ENCODE results near the gene STPG3.
"Not testable (repeated sequence)": the region's sequence is repeated elsewhere in the genome, so short reads cannot be mapped to it uniquely, and the experiment has no call there.

STPG3 gene

GRCh38 chr9:137244486-137245449 is 6.3 kb upstream of the STPG3 start:
- H3K4me3 ChIP-seq (ENCODE audit: low read depth, low read length), result no peak overlapping the region

- no peak overlapping the region for H3K4me3 ChIP-seq (ENCODE audit: low read depth, low read length)
Measured at GRCh38 chr9:137245450-137246421, 5.3 kb upstream of the STPG3 start.

- H3K4me3 ChIP-seq (ENCODE audit: low read depth, low read length), result no peak overlapping the region
Measured at GRCh38 chr9:137247135-137247915, 3.8 kb upstream of the STPG3 start.

DNA sequence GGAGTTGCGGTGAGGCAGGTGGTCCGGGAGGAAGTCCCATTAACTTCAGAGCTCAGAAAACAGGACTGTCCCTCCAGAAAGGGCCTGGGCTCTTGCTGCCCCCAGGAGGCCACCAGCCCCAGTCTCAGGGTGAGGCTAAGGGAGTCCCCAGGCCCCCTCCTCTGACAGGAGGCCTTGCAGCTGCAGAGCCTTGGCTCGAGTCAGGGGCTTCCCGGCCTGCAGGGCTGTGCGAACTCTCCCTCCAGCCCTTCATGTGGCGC is 3.2 kb upstream of the STPG3 start:
- no peak overlapping the region for H3K4me3 ChIP-seq (ENCODE audit: low read depth, low read length)

- H3K4me3 ChIP-seq (ENCODE audit: low read depth, low read length), result no peak overlapping the region
Measured at GRCh38 chr9:137250329-137251193, 525 bp upstream of the STPG3 start.

GRCh38 chr9:137251490-137252268 is 593 bp downstream of the STPG3 start:
- H3K4me3 ChIP-seq (ENCODE audit: low read depth, low read length), result no peak overlapping the region

DNA sequence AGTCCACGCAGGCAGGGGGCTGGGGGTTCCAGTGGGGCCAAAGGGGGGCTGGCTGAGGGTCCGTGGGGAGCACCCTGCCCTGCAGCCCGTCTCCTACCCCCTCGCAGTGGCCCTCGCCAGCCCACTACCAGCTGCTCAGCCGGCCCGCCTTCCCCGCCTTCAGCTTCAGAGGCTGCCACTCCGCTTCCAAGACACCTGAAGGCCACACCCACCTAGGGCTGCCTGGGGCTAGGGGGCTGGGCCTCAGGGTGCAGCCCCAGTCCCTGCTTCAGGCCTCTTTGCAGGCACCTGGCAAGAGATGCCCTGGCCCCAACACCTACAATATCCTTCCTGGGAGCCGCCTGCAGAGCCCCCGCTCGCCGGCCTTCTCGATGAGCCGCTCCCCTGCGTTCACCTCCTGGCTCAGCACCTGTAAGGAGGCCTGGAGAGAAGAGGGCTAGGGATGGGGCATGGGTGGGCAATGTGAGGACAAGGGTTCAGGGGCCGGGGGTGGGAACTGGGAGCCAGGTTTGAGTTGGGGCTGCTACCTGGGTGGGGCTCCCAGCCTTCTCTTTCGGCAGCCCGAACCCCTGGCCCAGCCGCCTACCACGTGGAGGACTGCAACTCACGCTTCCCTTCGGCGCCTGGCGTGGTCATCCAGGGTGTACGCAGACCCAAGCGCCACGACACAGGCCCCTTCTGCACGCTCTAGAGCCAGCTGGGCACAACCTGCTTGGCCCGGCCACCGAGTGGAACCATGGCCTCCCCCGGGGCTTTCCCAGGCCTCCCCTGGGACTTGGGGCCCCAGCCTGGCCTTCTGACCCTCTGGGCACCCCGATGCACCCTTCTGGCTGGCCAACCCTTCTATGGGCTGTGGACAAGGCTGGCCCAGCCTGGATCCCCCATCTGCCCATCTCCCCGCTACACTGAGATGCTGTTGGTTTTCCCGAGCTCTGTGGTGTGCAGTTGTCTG is 1.7 kb downstream of the STPG3 start:
- no peak overlapping the region for H3K4me3 ChIP-seq (ENCODE audit: low read depth, low read length)

DNA sequence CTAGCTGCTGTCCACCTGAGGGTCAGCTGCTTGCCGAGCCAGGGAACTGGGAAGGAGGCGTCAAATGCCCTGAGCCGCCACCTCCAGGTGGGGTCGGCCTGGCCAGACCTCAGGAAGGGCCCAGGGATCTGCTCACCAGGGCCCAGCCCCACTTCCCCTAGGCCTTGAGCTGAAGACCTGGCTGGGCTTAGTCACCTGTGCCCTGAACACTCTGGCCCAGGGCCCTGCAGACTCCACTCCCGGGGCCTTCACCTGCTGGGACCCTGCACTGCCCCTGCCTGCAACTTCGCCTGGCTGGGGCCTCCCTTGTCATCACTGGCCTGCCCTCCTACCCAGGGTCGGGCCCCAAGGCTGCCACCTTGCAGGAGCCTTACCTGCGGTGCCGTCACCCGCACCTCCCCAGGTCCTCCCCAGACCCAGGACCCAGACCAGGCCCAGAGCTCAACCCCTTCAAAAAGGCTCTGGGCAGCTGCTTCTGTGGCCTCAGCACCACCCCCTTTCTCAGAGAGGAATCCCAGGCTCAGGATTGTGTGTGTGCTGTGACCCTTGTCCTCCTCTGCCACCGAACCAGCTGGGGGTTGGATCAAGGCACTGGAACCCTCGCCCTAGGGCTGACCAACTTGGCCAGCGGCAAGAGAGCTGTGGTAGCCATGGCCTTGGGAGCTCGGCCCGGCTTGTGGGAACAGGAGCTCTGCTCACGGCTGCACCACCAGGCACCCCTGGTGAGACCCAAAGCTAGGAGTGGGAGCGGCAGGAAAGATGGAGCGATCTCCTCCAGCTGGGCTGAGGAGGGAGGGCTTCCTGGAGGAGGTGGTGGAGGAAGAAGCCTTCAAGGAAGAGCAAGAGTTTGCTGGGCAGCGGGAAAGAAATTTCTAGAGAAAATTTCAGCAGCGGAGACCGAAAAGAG is 2.9 kb downstream of the STPG3 start:
- H3K4me3 ChIP-seq (ENCODE audit: low read depth, low read length), result peak overlapping the region; percentile 94

- H3K4me3 ChIP-seq (ENCODE audit: low read depth, low read length), result peak within 1 kb of the TSS; percentile 94
Measured at GRCh38 chr9:137254624-137255447, 3.8 kb downstream of the STPG3 start, which contains the start of gene NELFB. Gene NELFB, plus strand, starts transcription at chr9:137255327.

DNA sequence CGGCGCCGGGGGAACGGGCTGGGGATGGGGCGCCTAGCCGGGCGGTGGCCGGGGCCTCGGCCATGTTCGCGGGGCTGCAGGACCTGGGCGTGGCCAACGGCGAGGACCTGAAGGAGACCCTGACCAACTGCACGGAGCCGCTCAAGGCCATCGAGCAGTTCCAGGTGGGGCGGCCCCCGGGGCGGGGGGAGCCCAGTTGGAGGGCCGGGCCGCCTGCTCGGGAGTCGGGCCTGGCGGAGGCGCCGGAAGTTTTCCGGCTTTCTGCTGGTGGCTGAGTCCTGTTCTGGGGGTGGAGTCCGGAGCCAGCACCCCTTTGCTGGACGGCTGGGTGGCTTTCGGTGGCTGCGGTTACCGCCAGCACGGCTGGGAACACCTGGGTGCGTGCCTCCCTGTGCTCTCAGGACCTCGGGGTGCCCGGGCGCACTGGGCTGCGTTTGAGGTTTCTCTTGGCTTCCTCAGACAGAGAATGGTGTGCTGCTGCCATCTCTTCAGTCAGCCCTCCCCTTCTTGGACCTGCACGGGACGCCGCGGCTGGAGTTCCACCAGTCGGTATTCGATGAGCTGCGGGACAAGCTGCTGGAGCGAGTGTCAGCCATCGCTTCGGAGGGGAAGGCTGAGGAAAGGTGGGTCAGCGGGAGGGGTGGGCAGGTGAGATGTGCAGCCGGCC is 4.5 kb downstream of the STPG3 start:
- peak overlapping the region; percentile 94 for H3K4me3 ChIP-seq (ENCODE audit: low read depth, low read length)

DNA sequence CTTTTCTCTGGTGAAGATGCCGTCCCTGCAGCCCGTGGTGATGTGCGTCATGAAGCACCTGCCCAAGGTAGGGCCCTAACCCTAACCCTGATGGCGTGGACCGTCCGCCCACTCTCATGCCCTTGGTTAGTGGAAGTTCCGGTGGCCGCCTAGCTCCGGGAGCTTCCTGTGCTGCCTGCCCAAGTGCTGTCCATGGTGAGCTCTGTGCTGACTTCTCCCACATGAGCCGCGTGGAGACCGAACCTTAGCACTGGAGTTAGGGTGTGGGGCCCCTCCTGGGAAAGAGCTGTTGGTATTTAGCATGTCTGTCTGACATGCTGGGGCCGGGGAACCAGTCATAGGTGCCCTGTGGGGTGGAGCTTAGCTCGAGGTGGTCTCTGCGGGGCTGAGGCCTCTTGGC is 5.3 kb downstream of the STPG3 start:
- no peak overlapping the region for H3K4me3 ChIP-seq (ENCODE audit: low read depth, low read length)

- no peak overlapping the region for H3K4me3 ChIP-seq (ENCODE audit: low read depth, low read length)
Measured at GRCh38 chr9:137256856-137257255, 5.8 kb downstream of the STPG3 start.

GRCh38 chr9:137262173-137262908 is 11.3 kb downstream of the STPG3 start:
- H3K4me3 ChIP-seq (ENCODE audit: low read depth, low read length), result not testable (repeated sequence)

DNA sequence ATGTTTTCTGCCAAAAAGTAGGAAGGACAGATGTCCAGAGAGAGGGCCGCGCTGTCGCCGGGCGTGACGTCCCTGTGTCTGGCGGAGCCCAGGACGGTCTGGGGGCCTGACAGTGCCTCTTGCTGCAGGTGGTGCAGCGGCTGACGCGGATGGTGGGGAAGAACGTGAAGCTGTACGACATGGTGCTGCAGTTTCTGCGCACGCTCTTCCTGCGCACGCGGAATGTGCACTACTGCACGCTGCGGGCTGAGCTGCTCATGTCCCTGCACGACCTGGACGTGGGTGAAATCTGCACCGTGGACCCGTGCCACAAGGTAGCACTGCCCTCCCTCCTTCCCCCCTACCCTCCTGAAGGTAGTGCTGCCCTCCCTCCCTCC is 11.8 kb downstream of the STPG3 start:
- no peak overlapping the region for H3K4me3 ChIP-seq (ENCODE audit: low read depth, low read length)

- H3K4me3 ChIP-seq (ENCODE audit: low read depth, low read length), result no peak overlapping the region
Measured at GRCh38 chr9:137263506-137263905, 12.4 kb downstream of the STPG3 start.
